Smooth muscle cell (in vitro differentiated cells): ENCODE measurements around the gene C1QL4. TPM values are rescaled to one million over a fixed set of nuclear protein-coding genes. Genes with fewer than 3 reads are reported as not detected.

Experiments
- DNase-seq: peaks from one replicate; lab custom pipeline; 2025; ENCODE audit not compliant: unreplicated experiment; lab: John Stamatoyannopoulos, UW
- H2AFZ ChIP-seq: fragments of 200-600 bp; sonication (generic); 2 replicates; pipeline ENCODE4 v1.6.0; 2016; ENCODE audit warnings: antibody characterized with exemption, low read depth, mild to moderate bottlenecking
- H3F3A ChIP-seq: fragments of 200-600 bp; sonication (generic); 2 replicates; pipeline ENCODE4 v1.6.0; 2017; ENCODE audit warnings: antibody characterized with exemption, low read depth
- H3K27ac ChIP-seq: fragments of 200-600 bp; sonication (generic); 2 replicates; pipeline ENCODE4 v1.5.1; 2016; ENCODE audit warnings: low read depth, mild to moderate bottlenecking
- H3K27me3 ChIP-seq: fragments of 200-600 bp; sonication (generic); 2 replicates; pipeline ENCODE4 v1.6.1; 2016; ENCODE audit warnings: low read depth, mild to moderate bottlenecking
- H3K36me3 ChIP-seq: fragments of 200-600 bp; sonication (generic); 2 replicates; pipeline ENCODE4 v1.5.1; 2016; ENCODE audit warnings: low read depth
- H3K4me1 ChIP-seq: fragments of 200-600 bp; sonication (generic); 2 replicates; pipeline ENCODE4 v1.5.1; 2016; ENCODE audit warnings: low read depth
- H3K4me2 ChIP-seq: fragments of 200-600 bp; sonication (generic); 2 replicates; pipeline ENCODE4 v1.6.0; 2016; ENCODE audit warnings: mild to moderate bottlenecking
- H3K4me3 ChIP-seq: fragments of 200-600 bp; sonication (generic); 2 replicates; pipeline ENCODE4 v1.5.1; 2016; ENCODE audit warnings: mild to moderate bottlenecking
- H3K79me2 ChIP-seq: fragments of 200-600 bp; sonication (generic); 2 replicates; pipeline ENCODE4 v1.6.0; 2016; ENCODE audit warnings: low read depth, mild to moderate bottlenecking
- H3K9ac ChIP-seq: fragments of 200-600 bp; sonication (generic); 2 replicates; pipeline ENCODE4 v1.6.0; 2016; ENCODE audit warnings: low read depth
- H3K9me3 ChIP-seq: fragments of 200-600 bp; sonication (generic); replicated peaks from 2 replicates; pipeline ENCODE4 v1.5.1; 2016; ENCODE audit warnings: low read depth
- H4K20me1 ChIP-seq: fragments of 200-600 bp; sonication (generic); 2 replicates; pipeline ENCODE4 v1.6.0; 2016; ENCODE audit warnings: low read depth
- CTCF ChIP-seq: fragments of 200-600 bp; sonication (generic); IDR thresholded peaks from 2 replicates; pipeline ENCODE4 v1.5.1; 2017; ENCODE audit warnings: borderline replicate concordance, mild to moderate bottlenecking, antibody characterized with exemption; ENCODE audit not compliant: insufficient read depth, poor library complexity, severe bottlenecking
- WGBS: methylation state at CpG from one replicate; pipeline ENCODE4 v1.1.7; 2016; ENCODE audit warnings: low lambda C conversion rate; 5-methylcytosine and 5-hydroxymethylcytosine counted together
- polyA plus RNA-seq: library from polyadenylated mRNA; unstranded; fragments of >200 nt; fragmentation: Nextera tagmentation; extraction: Ambion mirVana; gene quantifications from 2 replicates; pipeline ENCODE4 v1.2.1, GENCODE V29; 2016
- total RNA-seq: library from RNA; depleted of rRNA; stranded (reverse); fragments of >200 nt; gene quantifications from 2 replicates; pipeline ENCODE4 v1.2.3, GENCODE V29; 2014

Gene C1QL4
- total and polyA plus RNA-seq, 2 experiments from 2014 or later = 0.09 TPM; not detected in 1

GRCh38 chr12:49332891-49333371, 4.1 kb downstream of the C1QL4 start:
- Histone ChIP-seq H4K20me1 (no peaks in the 10 kb centered on the region), H2AFZ (no peak overlapping the region), H3K4me3 (no peak overlapping the region), H3K4me1 (peaks cover 3% of the 10 kb centered on the region), H3K9ac (no peak overlapping the region), H3F3A (no peaks in the 10 kb centered on the region), H3K36me3 (no peaks in the 10 kb centered on the region), H3K79me2 (no peaks in the 10 kb centered on the region), H3K4me2 (peak overlapping the region; percentile 44), H3K9me3 (no peaks in the 10 kb centered on the region), H3K27me3 (peaks cover 57% of the 10 kb centered on the region), H3K27ac (no peak overlapping the region)
- TF ChIP-seq CTCF = no peak
- DNase-seq = no peak
- 68% methylated on average over 35 of the region's 40 CpGs for WGBS

GRCh38 chr12:49332441-49332861, 4.5 kb downstream of the C1QL4 start:
- Histone ChIP-seq H3K4me3 (no peak overlapping the region), H3K27me3 (peaks cover 52% of the 10 kb centered on the region), H3K79me2 (no peaks in the 10 kb centered on the region), H3K36me3 (no peaks in the 10 kb centered on the region), H3K4me2 (peak overlapping the region; percentile 44), H4K20me1 (no peaks in the 10 kb centered on the region), H3K9me3 (no peaks in the 10 kb centered on the region), H2AFZ (no peak overlapping the region), H3F3A (no peaks in the 10 kb centered on the region), H3K4me1 (no peaks in the 10 kb centered on the region), H3K9ac (no peak overlapping the region), H3K27ac (no peak overlapping the region)
- DNase-seq = no peak
- WGBS = 75% methylated on average over 17 of the region's 17 CpGs
- no peak for TF ChIP-seq CTCF

GRCh38 chr12:49331380-49332222, 5.4 kb downstream of the C1QL4 start:
- 66% methylated on average over 11 of the region's 11 CpGs for WGBS
- DNase-seq = no peak
- Histone ChIP-seq H3K36me3 (no peaks in the 10 kb centered on the region), H3K79me2 (no peaks in the 10 kb centered on the region), H2AFZ (no peak overlapping the region), H3K4me2 (no peak overlapping the region), H3K27me3 (peaks cover 44% of the 10 kb centered on the region), H3K4me3 (no peak overlapping the region), H3K9ac (no peak overlapping the region), H3F3A (no peaks in the 10 kb centered on the region), H3K4me1 (no peaks in the 10 kb centered on the region), H3K27ac (no peak overlapping the region), H3K9me3 (no peaks in the 10 kb centered on the region), H4K20me1 (no peaks in the 10 kb centered on the region)
- TF ChIP-seq CTCF = peak; percentile 77
